Left hindlimb (tissue), 1 donor: ENCODE data around the gene FRMD5.
"Not testable (repeated sequence)": the region's sequence is repeated elsewhere in the genome, so short reads cannot be mapped to it uniquely, and the experiment has no call there.

Source experiments
- DNase-seq: peaks from one replicate; pipeline ENCODE4 v3.0.0-alpha.2; 2018

FRMD5 gene

GRCh38 chr15:44028349-44028748 is 166.7 kb downstream of the FRMD5 start:
- DNase-seq, result no peak

- DNase-seq, result no peak
These were observed 170.9 kb downstream of the FRMD5 start for GRCh38 chr15:44024155-44024554.

GRCh38 chr15:44023176-44023575 is 171.9 kb downstream of the FRMD5 start:
- DNase-seq, result no peak

- DNase-seq, result no peak
These were observed 176.9 kb downstream of the FRMD5 start for GRCh38 chr15:44018151-44018550.

- DNase-seq, result no peak
These were observed 179.3 kb downstream of the FRMD5 start for GRCh38 chr15:44015545-44016305.

GRCh38 chr15:44011238-44011854 is 183.7 kb downstream of the FRMD5 start:
- DNase-seq, result no peak

- DNase-seq, result no peak
These were observed 185.0 kb downstream of the FRMD5 start for GRCh38 chr15:44010089-44010488.

GRCh38 chr15:44009038-44009437 is 186.0 kb downstream of the FRMD5 start:
- DNase-seq, result no peak

GRCh38 chr15:44000248-44000647 is 194.8 kb downstream of the FRMD5 start:
- not testable (repeated sequence) for DNase-seq

- DNase-seq, result no peak
These were observed 196.5 kb downstream of the FRMD5 start for GRCh38 chr15:43998607-43999006.

GRCh38 chr15:43991206-43991605 is 203.9 kb downstream of the FRMD5 start:
- no peak for DNase-seq

- no peak for DNase-seq
These were observed 205.1 kb downstream of the FRMD5 start for GRCh38 chr15:43989938-43990337.

- DNase-seq, result no peak
These were observed 206.2 kb downstream of the FRMD5 start for GRCh38 chr15:43988900-43989299.

- DNase-seq, result no peak
These were observed 207.1 kb downstream of the FRMD5 start for GRCh38 chr15:43987924-43988323.

- DNase-seq, result no peak
These were observed 208.9 kb downstream of the FRMD5 start for GRCh38 chr15:43985976-43986680.

GRCh38 chr15:43981576-43981975 is 213.5 kb downstream of the FRMD5 start:
- DNase-seq, result no peak

- DNase-seq, result no peak
These were observed 217.8 kb downstream of the FRMD5 start for GRCh38 chr15:43977072-43977884.

- no peak for DNase-seq
These were observed 219.3 kb downstream of the FRMD5 start for GRCh38 chr15:43975770-43976169.

GRCh38 chr15:43975326-43975725 is 219.7 kb downstream of the FRMD5 start:
- no peak for DNase-seq

GRCh38 chr15:43974852-43975251 is 220.2 kb downstream of the FRMD5 start:
- no peak for DNase-seq

- DNase-seq, result no peak
These were observed 225.2 kb downstream of the FRMD5 start for GRCh38 chr15:43969802-43970375.

GRCh38 chr15:43968551-43968950 is 226.5 kb downstream of the FRMD5 start:
- no peak for DNase-seq

GRCh38 chr15:43966646-43967045 is 228.4 kb downstream of the FRMD5 start:
- no peak for DNase-seq
